GM21786 (cell line): ENCODE data around the gene CGB7.
"Not testable (repeated sequence)": the region's sequence is repeated elsewhere in the genome, so short reads cannot be mapped to it uniquely, and the experiment has no call there.

Source experiments
- ATAC-seq: cut with Tn5 transposase; IDR thresholded peaks from one replicate; pipeline ENCODE4 v1.9.1; 2021; ENCODE audit not compliant: unreplicated experiment

CGB7 gene

DNA sequence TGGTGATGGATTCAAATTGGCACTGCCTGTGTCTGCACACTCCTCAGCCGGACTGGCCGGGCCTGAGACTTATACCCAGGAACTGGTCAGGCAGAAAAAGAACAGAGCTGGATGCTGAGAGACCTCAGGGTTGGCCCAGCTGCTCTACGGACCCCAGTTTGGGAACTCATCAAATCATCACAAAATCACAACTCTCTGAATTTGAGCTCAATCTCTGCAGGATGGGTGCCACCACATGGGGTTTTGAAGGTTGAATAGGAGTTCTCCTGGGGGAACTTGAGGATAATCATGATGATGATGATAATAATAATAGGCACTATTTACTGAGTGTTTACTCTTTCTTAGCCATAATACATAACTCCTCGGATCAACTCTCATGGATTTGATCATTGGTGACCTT lies 14.9 kb downstream of the CGB7 start:
- not testable (repeated sequence) for ATAC-seq

DNA sequence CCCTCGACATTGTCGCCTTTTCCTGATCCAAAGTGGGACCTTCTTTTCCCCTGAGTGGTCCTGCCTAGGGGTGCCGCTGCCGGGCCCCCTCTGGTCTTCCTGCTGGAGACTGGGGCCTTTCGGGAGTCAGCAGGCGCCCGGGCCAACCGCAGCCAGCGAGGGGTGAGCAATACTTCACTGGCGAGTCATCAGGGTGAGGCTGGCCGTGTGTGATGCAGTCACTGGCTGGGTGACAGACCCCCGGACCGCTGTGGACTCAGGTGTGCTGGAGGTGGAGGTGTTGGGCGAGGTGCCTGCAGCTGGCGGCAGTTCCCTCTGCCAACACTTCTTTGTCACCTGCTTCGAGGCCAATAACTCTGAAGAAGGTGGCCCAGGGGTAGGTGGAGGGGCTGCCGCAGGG lies 15.4 kb downstream of the CGB7 start:
- no peak for ATAC-seq

DNA sequence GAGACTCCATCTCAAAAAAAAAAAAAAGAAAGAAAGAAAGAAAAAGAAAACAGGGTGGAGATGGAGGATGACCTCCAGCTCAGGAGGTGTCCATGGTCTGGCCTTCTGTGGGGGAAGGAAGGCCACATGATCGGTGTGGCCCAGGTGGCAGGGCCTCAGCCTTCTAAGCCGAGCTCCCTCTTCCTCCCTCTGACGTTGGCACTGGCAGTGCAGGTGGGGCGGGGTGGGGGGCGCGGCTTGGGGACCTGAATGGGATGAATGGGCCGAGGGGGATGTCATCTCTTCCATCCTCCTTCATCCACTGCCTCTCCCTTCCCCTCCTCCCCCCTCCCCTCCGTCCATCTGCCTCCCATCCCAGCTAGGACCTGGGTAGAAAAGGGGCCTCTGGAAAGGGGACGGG lies 17.8 kb downstream of the CGB7 start:
- ATAC-seq = not testable (repeated sequence)

DNA sequence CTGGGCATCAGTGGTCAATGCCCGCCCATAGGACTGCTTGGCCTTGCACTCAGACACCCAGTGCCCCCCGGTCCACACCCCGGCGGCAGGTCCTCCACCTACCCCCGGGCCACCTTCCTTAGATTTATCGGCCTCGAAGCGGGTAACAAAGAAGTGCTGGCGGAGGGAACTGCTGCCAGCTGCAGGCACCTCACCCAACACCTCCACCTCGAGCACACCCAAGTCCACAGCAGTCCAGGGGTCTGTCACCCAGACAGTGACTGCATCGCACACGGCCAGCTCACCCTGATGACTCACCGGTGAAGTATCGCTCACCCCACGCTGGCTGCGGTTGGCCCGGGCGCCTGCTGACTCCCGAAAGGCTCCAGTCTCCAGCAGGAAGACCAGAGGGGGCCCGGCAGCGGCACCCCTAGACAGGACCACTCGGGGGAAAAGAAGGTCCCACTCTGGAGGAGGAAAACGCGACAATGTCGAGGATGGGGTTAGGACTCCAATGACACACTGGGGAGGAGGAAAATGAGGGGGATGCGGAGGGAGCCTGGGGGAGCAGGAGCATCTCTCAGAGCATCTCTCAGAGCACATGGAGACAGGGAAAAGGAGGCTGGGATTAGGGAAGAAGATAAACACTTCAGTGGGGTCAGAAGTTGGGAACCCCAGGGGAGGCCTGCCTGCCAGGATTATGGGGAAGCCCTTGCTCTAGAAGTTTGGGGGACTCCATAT lies 18.8 kb downstream of the CGB7 start:
- ATAC-seq = not testable (repeated sequence)

DNA sequence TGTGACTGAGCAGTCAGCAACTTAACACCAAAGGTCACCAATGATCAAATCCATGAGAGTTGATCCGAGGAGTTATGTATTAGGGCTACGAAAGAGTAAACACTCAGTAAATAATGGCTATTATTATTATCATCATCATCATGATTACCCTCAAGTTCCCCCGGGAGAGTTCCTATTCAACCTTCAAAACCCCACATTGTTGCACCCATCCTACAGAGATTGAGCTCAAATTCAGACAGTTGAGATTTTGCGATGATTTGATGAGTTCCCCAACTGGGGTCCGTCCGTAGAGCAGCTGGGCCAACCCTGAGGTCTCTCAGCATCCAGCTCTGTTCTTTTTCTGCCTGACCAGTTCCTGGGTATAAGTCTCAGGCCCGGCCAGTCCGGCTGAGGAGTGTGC lies 19.4 kb downstream of the CGB7 start:
- ATAC-seq = not testable (repeated sequence)

DNA sequence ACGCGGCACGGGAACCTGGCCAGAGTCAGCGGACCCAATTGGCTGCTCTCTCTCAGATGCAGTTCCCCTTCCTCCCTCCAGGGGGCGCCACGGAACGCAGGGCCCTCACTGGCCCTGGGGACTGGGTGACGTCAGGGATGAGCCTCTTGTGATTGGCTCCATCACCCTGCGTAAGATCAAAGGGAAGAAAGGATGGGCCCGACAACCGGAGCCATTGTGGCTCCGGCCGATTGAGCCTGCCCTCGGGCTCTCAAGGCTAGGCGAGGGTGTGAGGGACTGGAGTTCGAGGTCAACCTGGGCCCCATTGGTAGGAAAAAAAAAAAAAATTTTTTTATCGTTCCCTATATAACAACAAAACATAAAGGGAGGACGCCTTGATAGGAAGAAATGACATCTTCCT lies 20.7 kb downstream of the CGB7 start, which contains the start of gene CGB1:
Gene CGB1 (minus strand): TSS at position 81 of the 400 bp plus-strand sequence. CDS start 184 bp downstream, outside the sequence.
- ATAC-seq = not testable (repeated sequence)

DNA sequence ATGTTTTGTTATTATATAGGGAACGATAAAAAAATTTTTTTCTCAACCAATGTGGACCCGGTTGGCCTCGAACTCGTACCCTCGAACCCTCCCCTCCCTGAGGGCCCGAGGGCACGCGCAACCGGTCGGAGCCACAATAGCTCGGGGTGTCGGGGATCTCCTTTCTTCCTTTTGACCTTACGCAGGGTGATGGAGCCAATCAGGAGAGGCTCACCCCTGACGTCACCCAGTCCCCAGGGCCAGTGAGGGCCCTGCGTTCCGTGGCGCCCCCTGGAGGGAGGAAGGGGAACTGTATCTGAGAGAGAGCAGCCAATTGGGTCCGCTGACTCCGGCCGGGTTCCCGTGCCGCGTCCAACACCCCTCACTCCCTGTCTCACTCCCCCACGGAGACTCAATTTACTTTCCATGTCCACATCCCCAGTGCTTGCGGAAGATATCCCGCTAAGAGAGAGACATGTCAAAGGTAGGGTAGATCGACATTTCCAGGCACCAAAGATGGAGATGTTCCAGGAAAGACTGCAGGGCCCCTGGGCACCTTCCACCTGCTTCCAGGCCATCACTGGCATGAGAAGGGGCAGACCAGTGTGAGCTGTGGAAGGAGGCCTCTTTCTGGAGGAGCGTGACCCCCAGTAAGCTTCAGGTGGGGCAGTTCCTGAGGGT lies 25.8 kb downstream of the CGB7 start, which contains the start of gene CGB2:
Gene CGB2 (plus strand): TSS at position 249 of the 660 bp plus-strand sequence. CDS start 206 bp downstream, at position 455.
- not testable (repeated sequence) for ATAC-seq

DNA sequence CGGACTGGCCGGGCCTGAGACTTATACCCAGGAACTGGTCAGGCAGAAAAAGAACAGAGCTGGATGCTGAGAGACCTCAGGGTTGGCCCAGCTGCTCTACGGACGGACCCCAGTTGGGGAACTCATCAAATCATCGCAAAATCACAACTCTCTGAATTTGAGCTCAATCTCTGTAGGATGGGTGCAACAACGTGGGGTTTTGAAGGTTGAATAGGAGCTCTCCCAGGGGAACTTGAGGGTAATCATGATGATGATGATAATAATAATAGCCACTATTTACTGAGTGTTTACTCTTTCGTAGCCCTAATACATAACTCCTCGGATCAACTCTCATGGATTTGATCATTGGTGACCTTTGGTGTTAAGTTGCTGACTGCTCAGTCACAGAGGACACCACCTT lies 27.2 kb downstream of the CGB7 start:
- ATAC-seq = not testable (repeated sequence)

DNA sequence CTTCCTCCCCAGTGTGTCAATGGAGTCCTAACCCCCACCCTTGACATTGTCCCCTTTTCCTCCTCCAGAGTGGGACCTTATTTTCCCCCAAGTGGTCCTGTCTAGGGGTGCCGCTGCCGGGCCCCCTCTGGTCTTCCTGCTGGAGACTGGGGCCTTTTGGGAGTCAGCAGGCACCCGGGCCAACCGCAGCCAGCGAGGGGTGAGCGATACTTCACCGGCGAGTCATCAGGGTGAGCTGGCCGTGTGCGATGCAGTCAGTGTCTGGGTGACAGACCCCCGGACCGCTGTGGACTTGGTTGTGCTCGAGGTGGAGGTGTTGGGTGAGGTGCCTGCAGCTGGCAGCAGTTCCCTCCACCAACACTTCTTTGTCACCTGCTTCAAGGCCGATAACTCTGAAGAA lies 27.8 kb downstream of the CGB7 start:
- ATAC-seq = not testable (repeated sequence)

DNA sequence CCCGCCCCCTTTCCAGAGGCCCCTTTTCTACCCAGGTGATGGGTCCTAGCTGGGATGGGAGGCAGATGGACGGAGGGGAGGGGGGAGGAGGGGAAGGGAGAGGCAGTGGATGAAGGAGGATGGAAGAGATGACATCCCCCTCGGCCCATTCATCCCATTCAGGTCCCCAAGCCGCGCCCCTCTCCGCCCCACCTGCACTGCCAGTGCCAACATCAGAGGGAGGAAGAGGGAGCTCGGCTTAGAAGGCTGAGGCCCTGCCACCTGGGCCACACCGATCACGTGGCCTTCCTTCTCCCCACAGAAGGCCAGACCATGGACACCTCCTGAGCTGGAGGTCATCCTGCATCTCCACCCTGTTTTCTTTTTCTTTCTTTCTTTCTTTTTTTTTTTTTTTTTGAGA lies 28.9 kb downstream of the CGB7 start:
- not testable (repeated sequence) for ATAC-seq

DNA sequence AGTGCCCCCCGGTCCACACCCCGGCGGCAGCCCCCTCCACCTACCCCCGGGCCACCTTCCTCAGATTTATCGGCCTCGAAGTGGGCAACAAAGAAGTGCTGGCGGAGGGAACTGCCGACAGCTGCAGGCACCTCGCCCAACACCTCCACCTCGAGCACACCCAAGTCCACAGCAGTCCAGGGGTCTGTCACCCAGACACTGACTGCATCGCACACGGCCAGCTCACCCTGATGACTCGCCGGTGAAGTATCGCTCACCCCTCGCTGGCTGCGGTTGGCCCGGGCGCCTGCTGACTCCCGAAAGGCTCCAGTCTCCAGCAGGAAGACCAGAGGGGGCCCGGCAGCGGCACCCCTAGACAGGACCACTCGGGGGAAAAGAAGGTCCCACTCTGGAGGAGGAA lies 31.9 kb downstream of the CGB7 start:
- not testable (repeated sequence) for ATAC-seq

DNA sequence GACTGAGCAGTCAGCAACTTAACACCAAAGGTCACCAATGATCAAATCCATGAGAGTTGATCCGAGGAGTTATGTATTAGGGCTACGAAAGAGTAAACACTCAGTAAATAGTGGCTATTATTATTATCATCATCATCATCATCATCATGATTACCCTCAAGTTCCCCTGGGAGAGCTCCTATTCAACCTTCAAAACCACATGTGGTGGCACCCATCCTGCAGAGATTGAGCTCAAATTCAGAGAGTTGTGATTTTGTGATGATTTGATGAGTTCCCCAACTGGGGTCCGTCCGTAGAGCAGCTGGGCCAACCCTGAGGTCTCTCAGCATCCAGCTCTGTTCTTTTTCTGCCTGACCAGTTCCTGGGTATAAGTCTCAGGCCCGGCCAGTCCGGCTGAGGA lies 32.5 kb downstream of the CGB7 start:
- ATAC-seq = not testable (repeated sequence)

DNA sequence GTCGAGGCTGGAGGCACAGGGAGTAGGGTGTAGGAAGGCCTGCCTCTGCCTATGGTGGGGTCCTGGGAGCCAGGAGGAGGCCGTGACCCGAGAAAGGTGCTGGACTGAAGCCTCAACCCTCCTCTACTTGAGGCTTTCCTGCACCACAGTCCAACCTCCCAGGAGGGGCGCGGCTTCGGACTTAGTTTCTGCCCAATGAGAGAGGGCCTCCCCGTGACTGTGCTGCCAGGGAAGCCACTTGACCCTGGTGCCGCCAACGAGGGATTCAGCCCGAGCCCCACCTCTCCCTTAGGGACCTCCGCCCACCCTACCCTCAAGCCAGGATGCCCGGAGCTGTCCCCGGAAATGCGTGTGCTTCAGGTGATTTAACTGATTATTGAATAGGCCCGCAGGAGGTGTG lies 33.3 kb downstream of the CGB7 start, which contains the start of gene CGB3:
Gene CGB3 (minus strand): TSS at position 101 of the 400 bp plus-strand sequence. CDS start 362 bp downstream, outside the sequence.
- not testable (repeated sequence) for ATAC-seq

DNA sequence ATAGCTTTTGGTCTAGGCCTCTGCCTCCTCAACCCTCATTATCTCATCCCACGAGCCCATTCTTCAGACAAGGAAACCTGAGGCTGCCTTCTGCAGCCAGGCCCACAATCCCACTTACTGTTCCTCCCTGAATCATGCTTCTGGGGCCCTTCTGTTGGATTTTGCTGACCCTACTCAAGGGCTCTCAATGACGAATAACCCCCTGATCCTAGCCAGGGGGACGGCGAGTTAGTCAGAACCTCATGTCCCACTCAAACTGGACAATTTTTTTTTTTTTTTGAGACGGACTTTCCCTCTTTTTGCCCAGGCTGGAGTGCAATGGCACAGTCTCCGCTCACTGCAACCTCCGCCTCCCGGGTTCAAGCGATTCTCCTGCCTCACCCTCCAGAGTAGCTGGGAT lies 35.4 kb downstream of the CGB7 start:
- ATAC-seq = no peak

DNA sequence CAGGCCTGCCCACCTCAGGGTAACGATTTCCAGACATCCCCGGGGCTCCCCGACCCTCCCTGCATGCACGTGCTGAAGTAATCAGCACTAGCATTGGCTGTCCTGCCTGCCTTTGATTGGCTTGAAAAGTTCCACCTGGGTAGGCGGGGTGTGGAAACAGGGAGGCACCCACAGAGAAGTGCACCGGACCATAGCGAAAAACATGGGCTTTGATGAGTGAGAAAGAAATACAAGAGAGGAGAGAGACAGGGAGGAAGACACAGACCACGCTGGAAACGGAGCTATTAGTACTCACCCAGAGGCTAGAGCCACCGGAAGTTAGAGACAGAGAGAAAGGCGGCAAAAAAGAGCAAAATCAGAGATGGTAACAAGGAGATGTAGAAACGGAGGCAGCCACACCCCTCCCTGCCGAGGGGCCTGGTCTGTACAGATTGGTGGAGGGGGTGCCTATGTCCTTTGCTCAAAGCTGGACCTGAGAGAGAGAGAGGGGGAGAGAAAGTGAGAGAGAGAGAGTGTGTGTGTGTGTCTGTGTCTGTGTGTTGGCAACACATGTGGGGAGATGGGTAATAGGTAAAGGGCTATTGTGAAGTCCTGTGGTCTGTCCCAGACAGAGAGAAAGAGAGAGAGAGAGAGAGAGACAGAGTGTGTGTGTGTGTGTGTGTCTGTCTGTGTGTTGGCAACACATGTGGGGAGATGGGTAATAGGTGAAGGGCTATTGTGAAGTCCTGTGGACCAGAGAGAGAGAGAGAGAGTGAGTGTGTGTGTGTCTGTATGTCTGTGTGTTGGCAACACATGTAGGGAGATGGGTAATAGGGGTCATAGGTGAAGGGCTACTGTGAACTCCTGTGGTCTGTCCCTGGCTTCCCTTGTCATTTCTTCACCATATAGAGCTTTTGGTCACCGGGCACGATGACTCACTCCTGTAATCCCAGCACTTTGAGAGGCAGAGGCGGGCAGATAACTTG lies 36.3 kb downstream of the CGB7 start:
- no peak for ATAC-seq

DNA sequence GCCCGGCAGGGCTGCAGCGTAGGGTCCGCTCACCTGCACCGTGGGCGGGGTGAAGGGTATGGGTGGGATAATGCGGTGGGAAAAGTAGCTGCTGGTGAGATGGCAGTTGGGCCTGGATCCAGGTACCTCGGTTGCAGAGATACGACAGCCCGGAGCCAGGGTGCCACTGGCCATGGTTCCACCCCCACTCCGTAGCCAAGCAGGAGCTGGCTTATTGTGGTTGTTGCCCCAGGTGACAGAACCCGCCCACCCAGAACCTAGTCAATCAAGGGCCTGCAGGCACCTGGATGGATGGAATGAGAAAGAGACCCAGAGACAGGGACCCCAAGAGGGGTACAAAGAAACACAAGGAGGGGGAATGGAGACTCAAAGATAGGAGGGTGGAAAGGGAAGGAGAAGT lies 37.2 kb downstream of the CGB7 start:
- ATAC-seq = no peak

DNA sequence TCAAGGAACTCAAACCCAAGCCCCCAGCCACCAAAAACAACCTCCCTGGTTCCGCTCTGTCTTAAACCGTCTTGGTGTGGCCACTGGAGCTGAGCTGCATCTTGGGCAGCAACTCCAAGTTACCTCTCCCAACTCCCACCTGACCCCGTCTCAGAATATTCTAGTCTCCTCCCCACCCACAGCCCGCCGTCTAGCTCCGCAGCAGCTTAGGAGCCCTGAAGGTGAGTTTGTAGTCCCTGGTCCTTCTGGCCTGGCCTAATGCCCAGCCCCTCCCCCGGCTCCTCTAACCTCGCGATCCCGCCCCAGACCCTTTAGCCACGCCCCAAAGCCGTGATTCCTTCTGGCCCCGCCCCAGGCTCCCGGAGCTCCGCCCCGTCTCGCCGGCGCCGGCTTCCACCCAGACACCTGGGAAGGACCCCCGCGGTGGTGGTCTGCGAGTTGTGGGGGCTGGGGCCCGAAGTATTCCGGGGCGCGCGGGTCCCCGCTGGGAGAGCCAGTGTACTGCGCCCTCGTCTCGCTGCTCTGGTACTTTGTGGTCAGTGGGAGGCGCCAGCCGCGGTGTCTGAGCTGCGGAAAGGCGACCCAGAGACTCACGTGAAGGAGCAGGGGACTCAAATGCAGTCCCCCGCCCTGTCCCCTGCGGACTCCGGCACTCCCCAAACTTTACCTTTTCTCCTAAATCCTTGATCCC lies 38.2 kb downstream of the CGB7 start:
- no peak for ATAC-seq

DNA sequence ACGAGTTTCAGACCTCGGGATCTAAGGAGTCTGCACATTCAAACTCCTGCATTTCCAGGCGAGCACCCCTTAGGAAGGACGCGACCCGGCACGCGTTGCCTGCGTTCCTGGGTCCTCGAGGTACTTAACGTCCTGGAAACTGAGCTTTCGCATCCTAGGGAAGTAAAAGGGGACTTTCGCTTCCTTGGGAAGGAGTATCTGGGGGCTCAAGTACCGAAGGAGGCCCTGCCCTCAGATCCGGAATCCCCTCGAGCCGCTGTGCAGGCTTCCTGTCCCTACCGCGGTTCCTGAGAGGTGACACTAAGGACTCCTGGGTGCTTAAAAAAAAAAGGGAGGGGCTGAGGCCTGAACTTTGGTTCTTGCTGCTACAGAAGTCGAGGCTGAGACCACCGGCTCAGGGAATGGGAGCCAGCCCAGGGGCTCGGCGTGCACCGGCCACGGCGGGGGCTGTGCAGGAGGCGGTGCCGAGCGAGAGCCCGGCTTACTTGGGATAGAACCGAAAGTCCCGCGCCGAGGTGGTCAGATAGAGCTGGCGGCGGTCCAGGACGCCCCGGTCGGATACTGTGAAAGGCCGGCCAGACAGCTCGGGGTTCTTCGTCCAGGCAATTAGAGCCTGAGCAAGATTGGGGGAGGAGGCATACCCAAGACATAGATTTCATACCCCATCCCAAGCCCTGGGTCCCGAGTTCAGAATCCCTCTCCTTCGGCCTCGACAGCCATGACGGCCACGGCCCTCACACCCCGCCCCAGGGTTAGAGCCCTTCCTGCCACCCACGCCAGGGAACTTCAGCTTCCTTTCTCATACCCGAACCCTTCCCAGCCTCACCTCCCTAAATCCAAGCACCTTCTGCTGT lies 38.9 kb downstream of the CGB7 start:
- ATAC-seq = not testable (repeated sequence)

DNA sequence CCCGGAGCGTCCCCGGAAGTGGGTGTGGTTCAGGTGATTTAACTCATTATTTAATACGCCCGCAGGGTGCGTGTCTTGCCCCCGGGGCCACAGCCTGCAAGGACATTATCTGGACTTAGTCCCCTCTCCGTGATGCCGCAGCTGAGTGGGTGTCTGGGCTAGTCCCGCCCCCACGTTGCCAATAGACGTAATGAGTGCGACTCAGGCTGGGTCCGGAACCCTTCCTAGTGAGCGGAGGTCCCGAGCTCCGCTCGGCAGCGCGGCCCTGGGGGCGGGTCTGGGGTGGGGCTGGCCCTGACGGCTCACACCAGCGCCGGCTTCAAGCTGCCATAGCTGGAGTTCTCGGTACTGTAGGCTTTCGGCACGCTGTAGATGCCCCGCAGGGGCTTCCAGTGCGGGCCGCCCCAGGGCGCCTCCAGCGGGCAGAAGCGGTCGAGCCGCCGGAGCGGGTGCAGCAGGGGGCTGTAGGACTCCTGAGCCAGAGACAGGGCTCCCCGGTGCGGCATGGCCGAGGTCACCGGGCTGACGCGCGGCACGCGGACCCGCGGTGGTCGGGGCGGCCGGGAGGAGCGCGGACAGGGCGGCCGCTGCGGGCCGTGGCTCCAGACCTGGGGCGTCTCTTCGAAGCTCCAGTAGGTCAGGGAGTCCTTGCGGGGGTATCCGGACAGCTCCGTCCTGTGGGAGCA lies 39.7 kb downstream of the CGB7 start:
- ATAC-seq = no peak
